Neural cell (in vitro differentiated cells): ENCODE measurements around the gene SREBF1.

Experiments
- EP300 ChIP-seq: fragments of 450-650 bp; conservative IDR thresholded peaks from 2 replicates; pipeline ENCODE4 v1.6.1; 2014; ENCODE audit warnings: antibody characterized with exemption, mild to moderate bottlenecking, moderate library complexity; ENCODE audit not compliant: poor library complexity, severe bottlenecking
- EZH2 ChIP-seq: fragments of 200-600, 300-800 bp; shearing (Covaris generic), sonication (generic); IDR thresholded peaks from 2 replicates; pipeline ENCODE4 v1.6.1; 2014; ENCODE audit warnings: antibody characterized with exemption, low read length, borderline replicate concordance, mild to moderate bottlenecking; ENCODE audit not compliant: insufficient read depth, poor library complexity, severe bottlenecking
- MXI1 ChIP-seq: fragments of 450-650 bp; conservative IDR thresholded peaks from 2 replicates; pipeline ENCODE4 v1.6.1; 2014; ENCODE audit warnings: antibody characterized with exemption, mild to moderate bottlenecking; ENCODE audit not compliant: poor library complexity, severe bottlenecking
- POLR2AphosphoS5 ChIP-seq: IDR thresholded peaks from 2 replicates; pipeline ENCODE4 v1.6.1; 2012
- RAD21 ChIP-seq: fragments of 450-650 bp; conservative IDR thresholded peaks from 2 replicates; pipeline ENCODE4 v1.6.1; 2014; ENCODE audit warnings: antibody characterized with exemption, mild to moderate bottlenecking, moderate library complexity
- SMC3 ChIP-seq: fragments of 450-650 bp; conservative IDR thresholded peaks from 2 replicates; pipeline ENCODE4 v1.6.1; 2014; ENCODE audit warnings: antibody characterized with exemption, mild to moderate bottlenecking, moderate library complexity; ENCODE audit not compliant: poor library complexity
- TF ChIP-seq, protein P1 (sequence below): IDR thresholded peaks from 2 replicates; pipeline ENCODE4 v1.6.1; 2012; ENCODE audit warnings: borderline replicate concordance
- TF ChIP-seq, protein P2 (sequence below): fragments of 450-650 bp; IDR thresholded peaks from 2 replicates; pipeline ENCODE4 v1.5.1; 2014; ENCODE audit warnings: antibody characterized with exemption, mild to moderate bottlenecking, moderate library complexity; ENCODE audit not compliant: poor library complexity, severe bottlenecking

DNA sequence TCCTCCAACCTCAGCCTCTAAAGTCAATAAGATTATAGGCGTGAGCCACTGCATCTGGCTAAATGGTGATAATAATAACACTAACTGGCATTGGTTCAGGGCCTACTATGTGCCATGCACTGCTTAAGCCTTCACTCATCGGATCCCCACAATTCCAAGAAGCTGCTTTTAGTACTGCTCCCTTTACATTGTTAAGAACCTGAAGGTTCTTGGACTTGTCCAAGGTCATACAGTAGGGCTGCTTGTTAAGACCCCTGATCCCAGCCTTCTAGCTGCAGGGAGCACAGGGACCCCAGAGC, 6.6 kb downstream of the SREBF1 start:
- TF ChIP-seq EZH2 = no peak
- TF ChIP-seq, protein P1, sequence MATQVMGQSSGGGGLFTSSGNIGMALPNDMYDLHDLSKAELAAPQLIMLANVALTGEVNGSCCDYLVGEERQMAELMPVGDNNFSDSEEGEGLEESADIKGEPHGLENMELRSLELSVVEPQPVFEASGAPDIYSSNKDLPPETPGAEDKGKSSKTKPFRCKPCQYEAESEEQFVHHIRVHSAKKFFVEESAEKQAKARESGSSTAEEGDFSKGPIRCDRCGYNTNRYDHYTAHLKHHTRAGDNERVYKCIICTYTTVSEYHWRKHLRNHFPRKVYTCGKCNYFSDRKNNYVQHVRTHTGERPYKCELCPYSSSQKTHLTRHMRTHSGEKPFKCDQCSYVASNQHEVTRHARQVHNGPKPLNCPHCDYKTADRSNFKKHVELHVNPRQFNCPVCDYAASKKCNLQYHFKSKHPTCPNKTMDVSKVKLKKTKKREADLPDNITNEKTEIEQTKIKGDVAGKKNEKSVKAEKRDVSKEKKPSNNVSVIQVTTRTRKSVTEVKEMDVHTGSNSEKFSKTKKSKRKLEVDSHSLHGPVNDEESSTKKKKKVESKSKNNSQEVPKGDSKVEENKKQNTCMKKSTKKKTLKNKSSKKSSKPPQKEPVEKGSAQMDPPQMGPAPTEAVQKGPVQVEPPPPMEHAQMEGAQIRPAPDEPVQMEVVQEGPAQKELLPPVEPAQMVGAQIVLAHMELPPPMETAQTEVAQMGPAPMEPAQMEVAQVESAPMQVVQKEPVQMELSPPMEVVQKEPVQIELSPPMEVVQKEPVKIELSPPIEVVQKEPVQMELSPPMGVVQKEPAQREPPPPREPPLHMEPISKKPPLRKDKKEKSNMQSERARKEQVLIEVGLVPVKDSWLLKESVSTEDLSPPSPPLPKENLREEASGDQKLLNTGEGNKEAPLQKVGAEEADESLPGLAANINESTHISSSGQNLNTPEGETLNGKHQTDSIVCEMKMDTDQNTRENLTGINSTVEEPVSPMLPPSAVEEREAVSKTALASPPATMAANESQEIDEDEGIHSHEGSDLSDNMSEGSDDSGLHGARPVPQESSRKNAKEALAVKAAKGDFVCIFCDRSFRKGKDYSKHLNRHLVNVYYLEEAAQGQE = no peak
- TF ChIP-seq, protein P2, sequence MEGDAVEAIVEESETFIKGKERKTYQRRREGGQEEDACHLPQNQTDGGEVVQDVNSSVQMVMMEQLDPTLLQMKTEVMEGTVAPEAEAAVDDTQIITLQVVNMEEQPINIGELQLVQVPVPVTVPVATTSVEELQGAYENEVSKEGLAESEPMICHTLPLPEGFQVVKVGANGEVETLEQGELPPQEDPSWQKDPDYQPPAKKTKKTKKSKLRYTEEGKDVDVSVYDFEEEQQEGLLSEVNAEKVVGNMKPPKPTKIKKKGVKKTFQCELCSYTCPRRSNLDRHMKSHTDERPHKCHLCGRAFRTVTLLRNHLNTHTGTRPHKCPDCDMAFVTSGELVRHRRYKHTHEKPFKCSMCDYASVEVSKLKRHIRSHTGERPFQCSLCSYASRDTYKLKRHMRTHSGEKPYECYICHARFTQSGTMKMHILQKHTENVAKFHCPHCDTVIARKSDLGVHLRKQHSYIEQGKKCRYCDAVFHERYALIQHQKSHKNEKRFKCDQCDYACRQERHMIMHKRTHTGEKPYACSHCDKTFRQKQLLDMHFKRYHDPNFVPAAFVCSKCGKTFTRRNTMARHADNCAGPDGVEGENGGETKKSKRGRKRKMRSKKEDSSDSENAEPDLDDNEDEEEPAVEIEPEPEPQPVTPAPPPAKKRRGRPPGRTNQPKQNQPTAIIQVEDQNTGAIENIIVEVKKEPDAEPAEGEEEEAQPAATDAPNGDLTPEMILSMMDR = no peak
- TF ChIP-seq RAD21 = no peak
- no peak for TF ChIP-seq MXI1
- TF ChIP-seq POLR2AphosphoS5 = no peak
- TF ChIP-seq SMC3 = no peak
- TF ChIP-seq EP300 = no peak
